Activated T-helper 2 cell treated with anti-CD3 and anti-CD28 coated beads, Interferon-gamma antibody, Interleukin-2, Interleukin-4, amounts not matched to agents 10 μg/mL and 5 μg/mL and 100 μg/mL, durations not matched to agents 14 hours and 24 hours and 36 hours (primary cell): ENCODE measurements around the gene SCAF1. TPM values are rescaled to one million over a fixed set of nuclear protein-coding genes. Genes with fewer than 3 reads are reported as not detected.

ENCODE experiments used
- DNase-seq: peaks from one replicate; pipeline ENCODE4 v3.0.0; 2021; ENCODE audit warnings: low spot score
- H3K27ac Mint-ChIP-seq: one replicate; pipeline ENCODE4 v1.8.0; 2021; ENCODE audit warnings: mixed read lengths
- H3K27me3 Mint-ChIP-seq: one replicate; pipeline ENCODE4 v1.8.0; 2021; ENCODE audit warnings: low read depth, mixed read lengths
- H3K36me3 Mint-ChIP-seq: one replicate; pipeline ENCODE4 v1.8.0; 2021; ENCODE audit warnings: low read depth, mixed read lengths
- H3K4me1 Mint-ChIP-seq: one replicate; pipeline ENCODE4 v1.8.0; 2021; ENCODE audit warnings: low read depth, mixed read lengths
- H3K4me3 Mint-ChIP-seq: one replicate; pipeline ENCODE4 v1.8.0; 2021; ENCODE audit warnings: low read depth, mild to moderate bottlenecking, moderate library complexity, mixed read lengths
- H3K9me3 Mint-ChIP-seq: one replicate; pipeline ENCODE4 v1.8.0; 2021; ENCODE audit warnings: mixed read lengths
- intact Hi-C: fragments of 100-400 bp; cut with micrococcal nuclease; formaldehyde crosslinking; loops from one replicate; pipeline ENCODE4 v1.15.1; 2023
- total RNA-seq: library from RNA; stranded (reverse); gene quantifications from 2 replicates; pipeline ENCODE4 v1.2.3, GENCODE V29; 2022

Gene SCAF1
- total RNA-seq, 1 donor from 2014 or later = 64.6 TPM

DNA sequence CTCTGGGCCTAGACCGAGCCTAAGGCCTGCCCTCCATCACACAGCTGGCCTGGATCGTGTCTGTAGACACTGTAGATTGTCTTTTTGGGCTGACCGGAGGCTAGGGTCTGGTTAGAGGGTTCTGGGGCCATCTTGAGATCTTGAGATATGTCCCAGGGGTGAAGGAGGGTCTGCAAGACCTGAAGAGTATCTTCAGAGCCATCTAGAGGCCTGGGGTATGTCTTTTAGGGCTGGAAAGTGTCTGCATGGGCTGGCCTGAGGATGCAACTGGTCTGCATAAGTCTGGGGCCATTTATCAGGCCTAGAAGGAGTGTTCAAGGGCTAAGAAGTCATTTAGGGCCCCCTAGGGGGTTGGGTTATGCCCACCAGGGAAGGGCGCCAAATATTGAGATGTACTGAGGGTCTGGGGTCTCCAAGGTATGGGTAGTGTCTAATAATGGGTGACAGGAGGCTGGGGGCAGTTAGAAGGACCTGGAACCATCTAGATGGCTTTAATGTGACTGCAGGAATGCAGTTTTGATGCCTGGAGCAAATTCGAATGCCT is 555 bp downstream of the SCAF1 start:
- no peaks in the 10 kb centered on the region for H3K9me3 Mint-ChIP-seq
- DNase-seq = no peak
- H3K27me3 Mint-ChIP-seq = peaks cover 1% of the 10 kb centered on the region
- peaks cover 47% of the 10 kb centered on the region for H3K4me1 Mint-ChIP-seq
- intact Hi-C loops = loop anchor here (1.0 kb wide), 1 partner anchor 22 kb away; no protein-coding TSS in a partner anchor
- peaks cover 35% of the 10 kb centered on the region for H3K36me3 Mint-ChIP-seq
- H3K4me3 Mint-ChIP-seq = peak overlapping the region; percentile 91
- H3K27ac Mint-ChIP-seq = peak overlapping the region; percentile 92

DNA sequence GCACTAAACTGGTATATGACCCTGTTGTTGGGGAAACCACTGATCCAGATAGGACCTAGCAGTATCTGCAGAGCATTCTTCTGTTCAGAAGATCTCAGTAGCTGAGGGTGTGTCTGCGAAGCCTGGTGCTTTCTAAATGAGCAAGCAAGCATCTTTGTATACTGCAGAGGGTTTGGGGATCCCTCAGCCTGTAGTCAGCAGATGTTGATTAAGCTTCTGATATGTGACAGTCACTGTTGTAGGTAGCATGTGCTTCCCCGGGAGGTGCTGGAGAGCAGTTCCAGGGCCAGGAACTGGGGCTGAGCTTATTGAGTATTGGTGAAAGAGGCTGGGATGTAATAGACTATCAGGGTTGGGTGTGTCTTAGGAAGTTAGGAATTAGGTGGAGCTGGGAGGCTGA is 1.5 kb downstream of the SCAF1 start:
- peaks cover 42% of the 10 kb centered on the region for H3K4me1 Mint-ChIP-seq
- no peaks in the 10 kb centered on the region for H3K9me3 Mint-ChIP-seq
- DNase-seq = no peak
- H3K27ac Mint-ChIP-seq = peak overlapping the region; percentile 85
- no peaks in the 10 kb centered on the region for H3K27me3 Mint-ChIP-seq
- intact Hi-C loops = no loop called here
- H3K36me3 Mint-ChIP-seq = peaks cover 35% of the 10 kb centered on the region
- peak overlapping the region; percentile 91 for H3K4me3 Mint-ChIP-seq

DNA sequence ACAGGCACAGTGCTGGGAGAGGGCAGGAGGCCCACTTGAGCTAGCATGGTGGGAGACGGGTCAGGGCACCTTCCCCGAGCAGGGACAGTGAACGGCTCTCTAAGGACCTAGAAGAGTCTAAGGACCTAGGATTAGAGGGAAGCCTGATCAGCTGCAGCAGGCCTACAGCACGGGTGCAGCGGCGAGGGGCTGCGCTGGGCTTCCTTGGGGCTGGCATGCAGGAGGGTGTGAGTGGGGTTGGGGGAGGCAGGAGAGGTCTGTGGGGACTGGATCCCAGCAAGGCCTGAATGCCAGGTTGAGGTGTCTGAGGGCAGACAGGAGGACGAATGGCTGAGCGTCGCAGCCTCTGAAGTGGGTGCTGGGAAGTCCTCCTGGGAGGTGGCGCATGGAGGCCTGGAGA is 3.6 kb downstream of the SCAF1 start:
- no peak overlapping the region for H3K27ac Mint-ChIP-seq
- no peaks in the 10 kb centered on the region for H3K9me3 Mint-ChIP-seq
- H3K4me3 Mint-ChIP-seq = no peak overlapping the region

DNA sequence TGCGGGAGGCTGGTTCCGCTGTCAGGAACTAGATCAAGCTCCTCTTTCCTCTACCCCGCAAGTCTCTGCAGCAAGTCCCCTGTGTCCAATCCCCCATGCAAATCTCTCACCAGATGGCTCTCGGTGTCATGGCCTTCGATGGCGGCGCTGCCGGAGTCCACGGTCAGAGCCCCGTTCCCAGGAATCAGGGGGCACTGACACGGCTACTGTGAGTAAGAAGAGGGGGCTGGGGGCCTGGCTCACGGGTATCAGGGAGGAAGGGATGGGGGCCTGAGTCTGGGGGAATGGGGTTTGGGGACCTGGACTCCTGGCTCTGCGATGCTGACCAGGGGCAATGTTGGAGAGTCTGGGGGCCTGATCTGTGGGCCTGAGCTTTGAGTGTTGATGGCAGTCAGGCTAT is 4.0 kb downstream of the SCAF1 start:
- H3K9me3 Mint-ChIP-seq = no peaks in the 10 kb centered on the region
- intact Hi-C loops = no loop called here
- H3K27me3 Mint-ChIP-seq = no peaks in the 10 kb centered on the region
- H3K27ac Mint-ChIP-seq = no peak overlapping the region
- DNase-seq = no peak
- peaks cover 25% of the 10 kb centered on the region for H3K4me1 Mint-ChIP-seq
- H3K36me3 Mint-ChIP-seq = peaks cover 46% of the 10 kb centered on the region
- no peak overlapping the region for H3K4me3 Mint-ChIP-seq

More for the DNA sequence above, 3.6 kb downstream of the SCAF1 start:
- DNase-seq = no peak
- peaks cover 29% of the 10 kb centered on the region for H3K4me1 Mint-ChIP-seq
- no peaks in the 10 kb centered on the region for H3K27me3 Mint-ChIP-seq
- H3K36me3 Mint-ChIP-seq = peaks cover 44% of the 10 kb centered on the region
- intact Hi-C loops = no loop called here

DNA sequence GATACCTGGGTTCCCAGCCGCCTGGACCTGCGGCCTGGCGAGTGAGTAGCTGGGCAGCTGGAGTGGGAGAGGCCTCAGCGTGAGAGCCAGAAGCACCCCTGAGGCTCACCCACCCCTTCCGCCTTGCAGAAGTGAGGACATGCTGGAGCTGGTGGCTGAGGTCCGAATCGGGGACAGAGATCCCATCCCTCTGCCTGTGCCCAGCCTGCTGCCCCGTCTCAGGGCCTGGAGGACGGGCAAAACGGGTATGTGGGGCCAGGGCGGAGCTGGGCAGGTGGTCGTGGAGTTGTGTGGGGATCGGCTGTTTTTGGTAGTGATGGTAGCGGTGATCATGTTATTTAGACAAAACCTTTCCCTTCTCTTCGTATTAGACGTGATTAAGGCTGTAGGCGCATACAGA is 4.6 kb downstream of the SCAF1 start:
- Mint-ChIP-seq H3K27ac (no peak overlapping the region), H3K9me3 (no peaks in the 10 kb centered on the region), H3K36me3 (peaks cover 47% of the 10 kb centered on the region), H3K4me3 (no peak overlapping the region), H3K4me1 (peaks cover 22% of the 10 kb centered on the region), H3K27me3 (no peaks in the 10 kb centered on the region)
- DNase-seq = no peak
- intact Hi-C loops = no loop called here

DNA sequence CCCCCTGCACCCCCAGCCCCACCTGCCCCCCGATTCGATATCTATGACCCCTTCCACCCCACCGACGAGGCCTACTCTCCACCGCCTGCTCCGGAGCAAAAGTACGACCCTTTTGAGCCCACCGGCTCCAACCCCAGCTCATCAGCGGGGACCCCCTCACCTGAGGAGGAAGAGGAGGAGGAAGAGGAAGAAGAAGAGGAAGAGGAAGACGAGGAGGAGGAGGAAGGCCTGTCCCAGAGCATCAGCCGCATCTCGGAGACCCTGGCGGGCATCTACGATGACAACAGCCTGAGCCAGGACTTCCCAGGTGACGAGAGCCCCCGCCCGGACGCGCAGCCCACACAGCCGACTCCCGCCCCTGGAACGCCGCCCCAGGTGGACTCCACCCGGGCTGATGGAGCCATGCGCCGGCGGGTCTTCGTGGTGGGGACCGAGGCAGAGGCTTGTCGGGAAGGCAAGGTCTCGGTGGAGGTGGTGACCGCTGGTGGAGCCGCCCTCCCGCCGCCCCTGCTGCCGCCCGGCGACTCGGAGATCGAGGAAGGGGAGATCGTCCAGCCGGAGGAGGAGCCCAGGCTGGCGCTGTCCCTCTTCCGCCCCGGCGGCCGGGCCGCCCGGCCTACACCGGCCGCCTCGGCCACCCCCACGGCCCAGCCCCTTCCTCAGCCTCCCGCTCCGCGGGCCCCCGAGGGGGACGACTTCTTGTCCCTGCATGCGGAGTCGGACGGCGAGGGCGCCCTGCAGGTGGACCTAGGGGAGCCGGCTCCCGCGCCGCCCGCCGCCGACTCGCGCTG is 9.2 kb downstream of the SCAF1 start:
- Mint-ChIP-seq H3K27ac (no peak overlapping the region), H3K4me1 (no peaks in the 10 kb centered on the region), H3K4me3 (no peak overlapping the region), H3K27me3 (no peaks in the 10 kb centered on the region), H3K36me3 (peaks cover 47% of the 10 kb centered on the region), H3K9me3 (no peaks in the 10 kb centered on the region)
- no peak for DNase-seq
- intact Hi-C loops = no loop called here

DNA sequence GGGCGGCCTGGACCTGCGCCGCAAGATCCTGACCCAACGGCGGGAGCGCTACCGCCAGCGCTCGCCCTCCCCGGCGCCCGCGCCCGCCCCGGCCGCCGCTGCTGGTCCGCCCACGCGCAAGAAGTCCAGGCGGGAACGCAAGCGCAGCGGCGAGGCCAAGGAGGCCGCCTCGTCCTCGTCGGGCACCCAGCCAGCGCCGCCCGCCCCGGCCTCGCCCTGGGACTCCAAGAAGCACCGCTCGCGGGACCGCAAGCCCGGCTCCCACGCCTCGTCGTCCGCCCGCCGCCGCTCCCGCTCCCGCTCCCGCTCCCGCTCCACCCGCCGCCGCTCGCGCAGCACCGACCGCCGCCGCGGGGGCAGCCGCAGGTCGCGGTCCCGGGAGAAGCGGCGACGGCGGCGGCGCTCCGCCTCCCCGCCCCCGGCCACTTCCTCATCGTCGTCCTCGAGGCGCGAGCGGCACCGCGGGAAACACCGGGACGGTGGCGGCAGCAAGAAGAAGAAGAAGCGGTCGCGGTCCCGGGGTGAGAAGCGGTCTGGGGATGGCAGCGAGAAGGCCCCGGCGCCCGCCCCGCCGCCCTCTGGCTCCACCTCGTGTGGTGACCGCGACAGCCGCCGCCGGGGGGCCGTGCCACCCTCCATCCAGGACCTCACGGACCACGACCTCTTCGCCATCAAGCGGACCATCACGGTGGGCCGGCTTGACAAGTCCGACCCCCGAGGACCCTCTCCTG is 10.0 kb downstream of the SCAF1 start:
- Mint-ChIP-seq H3K36me3 (peaks cover 47% of the 10 kb centered on the region), H3K4me1 (no peaks in the 10 kb centered on the region), H3K27me3 (no peaks in the 10 kb centered on the region), H3K27ac (no peak overlapping the region), H3K4me3 (no peak overlapping the region), H3K9me3 (no peaks in the 10 kb centered on the region)
- intact Hi-C loops = no loop called here
- no peak for DNase-seq

DNA sequence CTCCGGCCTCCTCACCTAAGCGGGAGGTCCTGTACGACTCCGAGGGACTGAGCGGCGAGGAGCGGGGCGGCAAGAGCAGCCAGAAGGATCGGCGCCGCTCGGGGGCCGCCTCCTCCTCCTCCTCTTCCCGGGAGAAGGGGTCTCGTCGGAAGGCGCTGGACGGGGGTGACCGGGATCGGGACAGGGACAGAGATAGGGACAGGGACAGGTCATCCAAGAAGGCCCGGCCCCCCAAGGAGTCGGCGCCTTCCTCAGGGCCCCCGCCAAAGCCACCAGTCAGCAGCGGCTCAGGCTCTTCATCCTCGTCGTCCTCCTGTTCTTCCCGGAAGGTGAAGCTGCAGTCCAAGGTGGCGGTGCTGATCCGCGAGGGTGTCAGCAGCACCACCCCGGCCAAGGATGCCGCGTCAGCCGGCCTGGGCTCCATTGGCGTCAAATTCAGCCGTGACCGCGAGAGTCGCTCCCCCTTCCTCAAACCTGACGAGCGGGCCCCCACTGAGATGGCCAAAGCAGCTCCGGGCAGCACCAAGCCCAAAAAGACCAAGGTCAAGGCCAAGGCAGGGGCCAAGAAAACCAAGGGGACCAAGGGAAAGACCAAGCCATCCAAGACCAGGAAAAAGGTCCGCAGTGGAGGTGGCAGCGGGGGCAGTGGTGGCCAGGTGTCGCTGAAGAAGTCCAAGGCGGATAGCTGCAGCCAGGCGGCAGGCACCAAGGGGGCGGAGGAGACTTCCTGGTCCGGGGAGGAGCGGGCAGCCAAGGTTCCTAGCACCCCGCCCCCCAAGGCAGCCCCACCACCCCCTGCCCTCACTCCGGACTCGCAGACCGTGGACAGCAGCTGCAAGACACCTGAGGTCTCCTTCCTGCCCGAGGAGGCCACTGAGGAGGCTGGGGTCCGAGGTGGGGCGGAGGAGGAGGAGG is 10.8 kb downstream of the SCAF1 start:
- no peak overlapping the region for H3K4me3 Mint-ChIP-seq
- H3K36me3 Mint-ChIP-seq = peaks cover 46% of the 10 kb centered on the region
- no peaks in the 10 kb centered on the region for H3K4me1 Mint-ChIP-seq
- no peak overlapping the region for H3K27ac Mint-ChIP-seq
- no peaks in the 10 kb centered on the region for H3K9me3 Mint-ChIP-seq
- no peaks in the 10 kb centered on the region for H3K27me3 Mint-ChIP-seq
- intact Hi-C loops = no loop called here
- no peak for DNase-seq

DNA sequence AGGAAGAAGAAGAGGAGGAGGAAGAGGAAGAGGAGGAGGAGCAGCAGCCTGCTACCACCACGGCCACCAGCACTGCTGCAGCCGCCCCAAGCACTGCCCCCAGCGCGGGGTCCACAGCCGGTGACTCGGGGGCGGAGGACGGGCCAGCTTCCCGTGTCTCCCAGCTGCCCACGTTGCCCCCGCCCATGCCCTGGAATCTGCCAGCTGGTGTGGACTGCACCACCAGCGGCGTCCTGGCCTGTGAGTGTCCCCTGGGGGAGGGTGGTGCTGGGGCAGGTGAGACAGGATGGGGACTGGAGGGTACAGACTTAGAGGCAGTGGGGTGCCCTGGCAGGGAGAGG is 11.4 kb downstream of the SCAF1 start:
- no peaks in the 10 kb centered on the region for H3K4me1 Mint-ChIP-seq
- no peak overlapping the region for H3K27ac Mint-ChIP-seq
- H3K9me3 Mint-ChIP-seq = no peaks in the 10 kb centered on the region
- intact Hi-C loops = no loop called here
- peaks cover 47% of the 10 kb centered on the region for H3K36me3 Mint-ChIP-seq
- H3K27me3 Mint-ChIP-seq = no peaks in the 10 kb centered on the region
- no peak overlapping the region for H3K4me3 Mint-ChIP-seq
- DNase-seq = no peak

DNA sequence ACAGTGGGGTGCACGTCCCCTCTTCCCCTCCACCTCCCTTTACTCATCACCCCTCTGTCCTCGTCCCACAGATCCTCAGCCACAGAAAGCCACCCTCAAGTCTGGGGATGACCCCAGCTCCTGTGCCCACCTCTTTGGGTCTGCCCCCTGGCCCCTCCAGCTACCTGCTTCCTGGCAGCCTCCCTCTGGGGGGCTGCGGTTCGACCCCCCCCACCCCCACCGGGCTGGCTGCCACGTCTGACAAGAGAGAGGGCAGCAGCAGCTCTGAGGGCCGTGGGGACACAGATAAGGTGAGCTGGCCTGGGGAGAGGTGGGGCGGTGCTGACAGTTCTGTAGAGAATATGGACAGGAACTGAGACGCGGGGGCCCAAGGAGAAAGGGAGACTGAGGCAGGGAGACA is 12.6 kb downstream of the SCAF1 start:
- H3K36me3 Mint-ChIP-seq = peaks cover 51% of the 10 kb centered on the region
- DNase-seq = no peak
- H3K4me3 Mint-ChIP-seq = no peak overlapping the region
- no peaks in the 10 kb centered on the region for H3K9me3 Mint-ChIP-seq
- H3K27ac Mint-ChIP-seq = no peak overlapping the region
- no peaks in the 10 kb centered on the region for H3K4me1 Mint-ChIP-seq
- intact Hi-C loops = no loop called here
- H3K27me3 Mint-ChIP-seq = no peaks in the 10 kb centered on the region

DNA sequence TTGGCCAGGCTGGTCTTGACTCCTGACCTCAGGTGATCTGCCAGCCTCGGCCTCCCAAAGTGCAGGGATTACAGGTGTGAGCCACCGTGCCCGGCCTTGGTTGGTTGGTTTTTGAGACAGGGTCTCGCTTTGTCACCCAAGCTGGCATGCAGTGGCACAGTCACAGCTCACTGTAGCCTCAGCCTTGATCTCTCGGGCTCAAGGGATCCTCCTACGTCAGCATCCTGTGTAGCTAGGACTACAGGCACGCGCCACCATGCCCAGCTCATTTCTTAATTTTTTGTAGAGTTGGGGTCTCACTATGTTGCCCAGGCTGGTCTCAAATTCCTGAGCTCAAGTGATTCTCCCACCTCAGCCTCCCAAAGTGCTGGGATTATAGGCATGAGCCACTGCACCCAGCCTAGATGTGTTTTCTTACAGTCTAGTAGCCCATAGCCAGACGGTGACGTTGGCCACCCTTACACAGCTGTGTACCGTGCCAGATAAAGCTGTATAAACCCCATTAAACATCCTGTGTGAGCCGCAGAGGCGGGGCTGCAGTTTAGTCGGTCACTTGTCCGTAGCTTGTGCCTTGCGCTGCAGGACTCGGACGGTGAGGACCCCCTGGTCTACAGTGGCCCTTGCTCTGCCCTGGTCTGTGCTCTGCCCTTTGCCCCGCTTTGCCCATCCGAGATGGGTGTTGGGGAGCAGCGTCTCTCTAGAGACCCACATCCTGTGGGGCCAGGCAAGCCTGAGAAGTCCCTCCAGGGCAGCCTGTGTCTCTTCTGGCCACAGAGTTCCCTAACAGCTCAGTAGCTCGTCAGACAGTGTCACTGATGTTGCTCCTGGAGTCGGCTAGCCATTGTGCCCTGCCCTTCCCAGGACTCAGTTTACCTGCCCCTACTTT is 13.8 kb downstream of the SCAF1 start:
- Mint-ChIP-seq H3K4me1 (no peaks in the 10 kb centered on the region), H3K9me3 (no peaks in the 10 kb centered on the region), H3K36me3 (peaks cover 56% of the 10 kb centered on the region), H3K4me3 (no peak overlapping the region), H3K27me3 (no peaks in the 10 kb centered on the region), H3K27ac (no peak overlapping the region)
- intact Hi-C loops = no loop called here
- DNase-seq = no peak
